Esophagus squamous epithelium (tissue), 4 donors: Measurements from ENCODE around the gene CEP112.

ENCODE experiments used
- CTCF ChIP-seq, 6 experiments: fragments of 450-650 bp in 4 of 6; fragments of 200-600 bp in 2 of 6; sonication (generic) in 2 of 6; IDR thresholded peaks; one replicate each; pipeline ENCODE4 v1.5.1; 2016 to 2019; ENCODE audit warnings: antibody characterized with exemption in 6 of 6, mild to moderate bottlenecking in 4 of 6, moderate library complexity in 4 of 6
- POLR2A ChIP-seq, 4 donors: fragments of 450-650 bp; IDR thresholded peaks; one replicate each; pipeline ENCODE4 v1.6.1; 2017; ENCODE audit warnings: antibody characterized with exemption in 4 of 4, mild to moderate bottlenecking in 4 of 4, moderate library complexity in 3 of 4

GRCh38 chr17:65638221-65638975 lies 553.5 kb downstream of the CEP112 start:
- TF ChIP-seq POLR2A (IDR thresholded peaks at IDR 0.05), result no peak
- TF ChIP-seq CTCF (IDR thresholded peaks at IDR 0.05), result no peak
